SK-N-SH treated with all-trans-retinoic acid at 6 μM for 48 hours (cell line): ENCODE results near the gene ZNF398.

Source experiments
- ESRRG ChIP-seq: fragments of 250-450 bp; sonication (Bioruptor Pico); IDR thresholded peaks from 2 replicates; pipeline ENCODE4 v1.6.1; 2021; ENCODE audit warnings: mild to moderate bottlenecking
- GLIS3 ChIP-seq: fragments of 250-450 bp; sonication (Bioruptor Pico); IDR thresholded peaks from 2 replicates; pipeline ENCODE4 v1.5.0; 2020; ENCODE audit warnings: mild to moderate bottlenecking, moderate library complexity
- OSR1 ChIP-seq: fragments of 250-450 bp; sonication (Bioruptor Pico); IDR thresholded peaks from 2 replicates; pipeline ENCODE4 v1.8.0; 2022; ENCODE audit warnings: moderate library complexity, mild to moderate bottlenecking, inconsistent platforms
- RARB ChIP-seq: fragments of 250-450 bp; sonication (Bioruptor Pico); IDR thresholded peaks from 2 replicates; pipeline ENCODE4 v1.8.0; 2021; ENCODE audit warnings: mild to moderate bottlenecking, moderate library complexity
- ZFP30 ChIP-seq: fragments of 450-650 bp; formaldehyde crosslinking; IDR thresholded peaks from 2 replicates; pipeline ENCODE4 v1.5.0; 2022; ENCODE audit warnings: mild to moderate bottlenecking, moderate library complexity
- ZNF565 ChIP-seq: fragments of 450-650 bp; formaldehyde crosslinking; conservative IDR thresholded peaks from 2 replicates; pipeline ENCODE4 v1.5.0; 2020; ENCODE audit warnings: low read depth, mild to moderate bottlenecking, moderate library complexity
- ZNF70 ChIP-seq: fragments of 450-650 bp; formaldehyde crosslinking; IDR thresholded peaks from 2 replicates; pipeline ENCODE4 v1.5.0; 2020; ENCODE audit warnings: mild to moderate bottlenecking, moderate library complexity
- TF ChIP-seq, protein P1 (sequence below): fragments of 250-450 bp; sonication (Bioruptor Pico); IDR thresholded peaks from 2 replicates; pipeline ENCODE4 v1.5.0; 2020; ENCODE audit warnings: mild to moderate bottlenecking, moderate library complexity
- TF ChIP-seq, protein P2 (sequence below): fragments of 250-450 bp; sonication (Bioruptor Pico); IDR thresholded peaks from 2 replicates; pipeline ENCODE4 v1.8.0; 2020; ENCODE audit warnings: mild to moderate bottlenecking, moderate library complexity, borderline replicate concordance

GRCh38 chr7:149202831-149203231 lies 55.6 kb downstream of the ZNF398 start:
- TF ChIP-seq, protein P1, sequence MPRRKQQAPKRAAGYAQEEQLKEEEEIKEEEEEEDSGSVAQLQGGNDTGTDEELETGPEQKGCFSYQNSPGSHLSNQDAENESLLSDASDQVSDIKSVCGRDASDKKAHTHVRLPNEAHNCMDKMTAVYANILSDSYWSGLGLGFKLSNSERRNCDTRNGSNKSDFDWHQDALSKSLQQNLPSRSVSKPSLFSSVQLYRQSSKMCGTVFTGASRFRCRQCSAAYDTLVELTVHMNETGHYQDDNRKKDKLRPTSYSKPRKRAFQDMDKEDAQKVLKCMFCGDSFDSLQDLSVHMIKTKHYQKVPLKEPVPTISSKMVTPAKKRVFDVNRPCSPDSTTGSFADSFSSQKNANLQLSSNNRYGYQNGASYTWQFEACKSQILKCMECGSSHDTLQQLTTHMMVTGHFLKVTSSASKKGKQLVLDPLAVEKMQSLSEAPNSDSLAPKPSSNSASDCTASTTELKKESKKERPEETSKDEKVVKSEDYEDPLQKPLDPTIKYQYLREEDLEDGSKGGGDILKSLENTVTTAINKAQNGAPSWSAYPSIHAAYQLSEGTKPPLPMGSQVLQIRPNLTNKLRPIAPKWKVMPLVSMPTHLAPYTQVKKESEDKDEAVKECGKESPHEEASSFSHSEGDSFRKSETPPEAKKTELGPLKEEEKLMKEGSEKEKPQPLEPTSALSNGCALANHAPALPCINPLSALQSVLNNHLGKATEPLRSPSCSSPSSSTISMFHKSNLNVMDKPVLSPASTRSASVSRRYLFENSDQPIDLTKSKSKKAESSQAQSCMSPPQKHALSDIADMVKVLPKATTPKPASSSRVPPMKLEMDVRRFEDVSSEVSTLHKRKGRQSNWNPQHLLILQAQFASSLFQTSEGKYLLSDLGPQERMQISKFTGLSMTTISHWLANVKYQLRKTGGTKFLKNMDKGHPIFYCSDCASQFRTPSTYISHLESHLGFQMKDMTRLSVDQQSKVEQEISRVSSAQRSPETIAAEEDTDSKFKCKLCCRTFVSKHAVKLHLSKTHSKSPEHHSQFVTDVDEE (CRISPR knock-in tag) = no peak
- TF ChIP-seq OSR1 (CRISPR knock-in tag) (no peak), ZNF565 (no peak), ZNF70 (CRISPR knock-in tag) (no peak), GLIS3 (no peak), ZFP30 (CRISPR knock-in tag) (no peak), RARB (no peak), ESRRG (no peak)
- TF ChIP-seq, protein P2, sequence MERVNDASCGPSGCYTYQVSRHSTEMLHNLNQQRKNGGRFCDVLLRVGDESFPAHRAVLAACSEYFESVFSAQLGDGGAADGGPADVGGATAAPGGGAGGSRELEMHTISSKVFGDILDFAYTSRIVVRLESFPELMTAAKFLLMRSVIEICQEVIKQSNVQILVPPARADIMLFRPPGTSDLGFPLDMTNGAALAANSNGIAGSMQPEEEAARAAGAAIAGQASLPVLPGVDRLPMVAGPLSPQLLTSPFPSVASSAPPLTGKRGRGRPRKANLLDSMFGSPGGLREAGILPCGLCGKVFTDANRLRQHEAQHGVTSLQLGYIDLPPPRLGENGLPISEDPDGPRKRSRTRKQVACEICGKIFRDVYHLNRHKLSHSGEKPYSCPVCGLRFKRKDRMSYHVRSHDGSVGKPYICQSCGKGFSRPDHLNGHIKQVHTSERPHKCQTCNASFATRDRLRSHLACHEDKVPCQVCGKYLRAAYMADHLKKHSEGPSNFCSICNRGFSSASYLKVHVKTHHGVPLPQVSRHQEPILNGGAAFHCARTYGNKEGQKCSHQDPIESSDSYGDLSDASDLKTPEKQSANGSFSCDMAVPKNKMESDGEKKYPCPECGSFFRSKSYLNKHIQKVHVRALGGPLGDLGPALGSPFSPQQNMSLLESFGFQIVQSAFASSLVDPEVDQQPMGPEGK (CRISPR knock-in tag) = no peak
